Effector memory CD4-positive, alpha-beta T cell (primary cell): ENCODE results near the gene KRTAP10-11.
"Not testable (repeated sequence)": the region's sequence is repeated elsewhere in the genome, so short reads cannot be mapped to it uniquely, and the experiment has no call there.

Experiments used
- DNase-seq, 3 donors: peaks; one replicate each; pipeline ENCODE4 v3.0.0-alpha.2; 2020
- H3K27ac ChIP-seq: 2 replicates; pipeline ENCODE4 v1.7.0; 2013; ENCODE audit warnings: mild to moderate bottlenecking, low read length, moderate library complexity; ENCODE audit not compliant: insufficient read depth, poor library complexity, severe bottlenecking
- H3K27me3 ChIP-seq: replicated peaks from 2 replicates; pipeline ENCODE4 v1.7.0; 2013; ENCODE audit warnings: mild to moderate bottlenecking, low read length; ENCODE audit not compliant: insufficient read depth, control insufficient read depth, poor library complexity, severe bottlenecking
- H3K36me3 ChIP-seq: 2 replicates; pipeline ENCODE4 v1.7.0; 2013; ENCODE audit warnings: mild to moderate bottlenecking, low read length, moderate library complexity; ENCODE audit not compliant: control insufficient read depth, insufficient read depth
- H3K4me1 ChIP-seq: 2 replicates; pipeline ENCODE4 v1.7.0; 2013; ENCODE audit warnings: low read length, mild to moderate bottlenecking; ENCODE audit not compliant: control insufficient read depth, insufficient read depth, poor library complexity, severe bottlenecking
- H3K4me3 ChIP-seq: 2 replicates; pipeline ENCODE4 v1.7.0; 2013; ENCODE audit warnings: low read length, low read depth, mild to moderate bottlenecking; ENCODE audit not compliant: insufficient read depth, poor library complexity, severe bottlenecking
- H3K9me3 ChIP-seq: 2 replicates; pipeline ENCODE4 v1.7.0; 2013; ENCODE audit warnings: mild to moderate bottlenecking, low read length, moderate library complexity; ENCODE audit not compliant: control insufficient read depth

Gene KRTAP10-11

GRCh38 chr21:44638506-44639330 lies 7.5 kb upstream of the KRTAP10-11 start:
- H3K4me1 ChIP-seq, DNase-seq, H3K4me3 ChIP-seq, H3K27ac ChIP-seq, H3K27me3 ChIP-seq, H3K9me3 ChIP-seq, H3K36me3 ChIP-seq: not testable (repeated sequence)

GRCh38 chr21:44639331-44639655 lies 6.9 kb upstream of the KRTAP10-11 start:
- Histone ChIP-seq H3K4me3 (no peak overlapping the region), H3K27me3 (no peaks in the 10 kb centered on the region), H3K36me3 (no peaks in the 10 kb centered on the region), H3K9me3 (no peaks in the 10 kb centered on the region), H3K4me1 (no peaks in the 10 kb centered on the region), H3K27ac (no peak overlapping the region)
- DNase-seq: no peak

- no peak overlapping the region for H3K27ac ChIP-seq
- H3K4me1 ChIP-seq: no peaks in the 10 kb centered on the region
- H3K4me3 ChIP-seq: no peak overlapping the region
- H3K36me3 ChIP-seq: no peaks in the 10 kb centered on the region
- H3K9me3 ChIP-seq: no peaks in the 10 kb centered on the region
- no peak for DNase-seq
- no peaks in the 10 kb centered on the region for H3K27me3 ChIP-seq
Observed at GRCh38 chr21:44640761-44641160, 5.5 kb upstream of the KRTAP10-11 start.

- H3K9me3 ChIP-seq: no peaks in the 10 kb centered on the region
- no peak for DNase-seq
- H3K27ac ChIP-seq: no peak overlapping the region
- H3K36me3 ChIP-seq: no peaks in the 10 kb centered on the region
- H3K4me1 ChIP-seq: no peaks in the 10 kb centered on the region
- H3K27me3 ChIP-seq: no peaks in the 10 kb centered on the region
- H3K4me3 ChIP-seq: no peak overlapping the region
Observed at GRCh38 chr21:44643741-44644310, 2.4 kb upstream of the KRTAP10-11 start.

- Histone ChIP-seq H3K27me3 (no peaks in the 10 kb centered on the region), H3K27ac (no peak overlapping the region), H3K4me1 (no peaks in the 10 kb centered on the region), H3K36me3 (no peaks in the 10 kb centered on the region), H3K4me3 (no peak overlapping the region), H3K9me3 (no peaks in the 10 kb centered on the region)
- DNase-seq: no peak
Observed at GRCh38 chr21:44644878-44645277, 1.3 kb upstream of the KRTAP10-11 start.

GRCh38 chr21:44647222-44647552 lies 973 bp downstream of the KRTAP10-11 start:
- Histone ChIP-seq H3K4me3 (no peak overlapping the region), H3K36me3 (no peaks in the 10 kb centered on the region), H3K9me3 (no peaks in the 10 kb centered on the region), H3K4me1 (no peaks in the 10 kb centered on the region), H3K27ac (no peak overlapping the region), H3K27me3 (no peaks in the 10 kb centered on the region)
- no peak for DNase-seq

- DNase-seq: no peak
- Histone ChIP-seq H3K4me1 (peaks cover 3% of the 10 kb centered on the region), H3K36me3 (no peaks in the 10 kb centered on the region), H3K27me3 (no peaks in the 10 kb centered on the region), H3K4me3 (no peak overlapping the region), H3K27ac (no peak overlapping the region), H3K9me3 (no peaks in the 10 kb centered on the region)
Observed at GRCh38 chr21:44648557-44649311, 2.5 kb downstream of the KRTAP10-11 start.

GRCh38 chr21:44649521-44650100 lies 3.4 kb downstream of the KRTAP10-11 start:
- H3K4me1 ChIP-seq: peaks cover 12% of the 10 kb centered on the region
- no peaks in the 10 kb centered on the region for H3K9me3 ChIP-seq
- H3K4me3 ChIP-seq: no peak overlapping the region
- no peaks in the 10 kb centered on the region for H3K27me3 ChIP-seq
- no peaks in the 10 kb centered on the region for H3K36me3 ChIP-seq
- H3K27ac ChIP-seq: no peak overlapping the region
- DNase-seq: no peak

- Histone ChIP-seq H3K4me3 (no peak overlapping the region), H3K27me3 (no peaks in the 10 kb centered on the region), H3K9me3 (no peaks in the 10 kb centered on the region), H3K36me3 (no peaks in the 10 kb centered on the region), H3K27ac (no peak overlapping the region), H3K4me1 (peaks cover 17% of the 10 kb centered on the region)
- DNase-seq: no peak
Observed at GRCh38 chr21:44650265-44650972, 4.2 kb downstream of the KRTAP10-11 start.
